ENCODE measurements around the gene LEMD2. TPM values are rescaled to one million over a fixed set of nuclear protein-coding genes. Genes with fewer than 3 reads are reported as not detected.
"Not testable (repeated sequence)": the region's sequence is repeated elsewhere in the genome, so short reads cannot be mapped to it uniquely, and the experiment has no call there.

LEMD2 gene
- total RNA-seq, 1 experiment from 2014 or later: 43.9 TPM

- Histone ChIP-seq H3K27me3 (ENCODE audit: insufficient read depth, low read length) (0 out of 2 replicates have a peak, but pooled peaks cover 3% of the 10 kb centered on the region), H4K20me1 (ENCODE audit: insufficient read depth) (no peaks in the 10 kb centered on the region), H3K27ac (ENCODE audit: low read depth, low read length) (no peak overlapping the region), H3K9ac (ENCODE audit: low read length) (no peak overlapping the region), H3K36me3 (ENCODE audit: control insufficient read depth in 1 of 2, insufficient read depth in 2 of 2, low read length in 2 of 2) (no peaks in the 10 kb centered on the region), H3K9me2 (ENCODE audit: insufficient read depth) (no peaks in the 10 kb centered on the region), H2AFZ (ENCODE audit: low read depth, low read length, poor library complexity, severe bottlenecking) (no peak overlapping the region), H3K79me2 (ENCODE audit: insufficient read depth, low read length) (no peaks in the 10 kb centered on the region), H3K4me3 (replicated peaks in 1 of 2; ENCODE audit: low read depth in 1 of 2, low read length in 2 of 2) (no peak overlapping the region), H3K4me1 (ENCODE audit: control insufficient read depth in 1 of 2, insufficient read depth in 2 of 2, low read length in 2 of 2) (0 out of 4 replicates have a peak, but pooled peaks cover 0 to 8% of the 10 kb centered on the region in 2 experiments), H3K4me2 (ENCODE audit: low read length) (no peak overlapping the region), H3K9me3 (ENCODE audit: control insufficient read depth in 1 of 2, insufficient read depth in 1 of 2, low read depth in 1 of 2, low read length in 2 of 2) (no peaks in the 10 kb centered on the region)
- ChIA-PET POLR2A (no interaction called here), RAD21 (ENCODE audit: low non-redundant PET in 1 of 2, low total read pairs in 2 of 2, uncharacterized antibody in 2 of 2, unreplicated experiment in 2 of 2) (no interaction called here), CTCF (no interaction called here)
- no TSS peak for BruUV-seq (replicated peaks)
- ATAC-seq (no peak), DNase-seq (ENCODE audit: low read depth, low spot score) (no peak)
- no peak for TF ChIP-seq CEBPB (IDR thresholded peaks at IDR 0.05; ENCODE audit: low read depth)
- no peak for TF ChIP-seq SIN3A (IDR thresholded peaks at IDR 0.05; ENCODE audit: low read depth)
- TF ChIP-seq RAD21 (IDR thresholded peaks at IDR 0.05; ENCODE audit: low read depth): no peak
- no peak for TF ChIP-seq ZNF274 (IDR thresholded peaks at IDR 0.05; ENCODE audit: low read depth, low read length)
- no peak for TF ChIP-seq POLR2A (IDR thresholded peaks at IDR 0.05; ENCODE audit: borderline replicate concordance, extremely low read depth, insufficient read depth, insufficient read length)
- TF ChIP-seq POLR2AphosphoS5 (IDR thresholded peaks at IDR 0.05; ENCODE audit: low read depth, low read length): no peak
- no peak for TF ChIP-seq ELF1 (IDR thresholded peaks at IDR 0.05; ENCODE audit: borderline replicate concordance, low read depth)
- TF ChIP-seq ZFX (IDR thresholded peaks at IDR 0.05): no peak
- intact Hi-C loops (cut with micrococcal nuclease): no loop called here
These were observed 44.7 kb upstream of the LEMD2 start for GRCh38 chr6:33833599-33833998.

GRCh38 chr6:33832831-33833230 lies 43.9 kb upstream of the LEMD2 start:
- H3K4me2 ChIP-seq (ENCODE audit: low read length); H3K4me3 ChIP-seq (replicated peaks in 1 of 2; ENCODE audit: low read depth in 1 of 2, low read length in 2 of 2); CTCF ChIA-PET; H3K36me3 ChIP-seq (ENCODE audit: control insufficient read depth in 1 of 2, insufficient read depth in 2 of 2, low read length in 2 of 2); H2AFZ ChIP-seq (ENCODE audit: low read depth, low read length, poor library complexity, severe bottlenecking); POLR2A ChIA-PET; H4K20me1 ChIP-seq (ENCODE audit: insufficient read depth); H3K4me1 ChIP-seq (ENCODE audit: control insufficient read depth in 1 of 2, insufficient read depth in 2 of 2, low read length in 2 of 2); ATAC-seq; DNase-seq (ENCODE audit: low read depth, low spot score); H3K9me3 ChIP-seq (ENCODE audit: control insufficient read depth in 1 of 2, insufficient read depth in 1 of 2, low read depth in 1 of 2, low read length in 2 of 2); intact Hi-C loops (cut with micrococcal nuclease); H3K9me2 ChIP-seq (ENCODE audit: insufficient read depth); H3K27me3 ChIP-seq (ENCODE audit: insufficient read depth, low read length); H3K27ac ChIP-seq (ENCODE audit: low read depth, low read length); BruUV-seq (replicated peaks); RAD21 ChIA-PET (ENCODE audit: low non-redundant PET in 1 of 2, low total read pairs in 2 of 2, uncharacterized antibody in 2 of 2, unreplicated experiment in 2 of 2); H3K9ac ChIP-seq (ENCODE audit: low read length); H3K79me2 ChIP-seq (ENCODE audit: insufficient read depth, low read length): not testable (repeated sequence)

GRCh38 chr6:33831725-33832124 lies 42.8 kb upstream of the LEMD2 start:
- RAD21 ChIA-PET (ENCODE audit: low non-redundant PET in 1 of 2, low total read pairs in 2 of 2, uncharacterized antibody in 2 of 2, unreplicated experiment in 2 of 2); CTCF ChIA-PET; H3K4me3 ChIP-seq (replicated peaks in 1 of 2; ENCODE audit: low read depth in 1 of 2, low read length in 2 of 2); BruUV-seq (replicated peaks); H3K4me2 ChIP-seq (ENCODE audit: low read length); DNase-seq (ENCODE audit: low read depth, low spot score); H2AFZ ChIP-seq (ENCODE audit: low read depth, low read length, poor library complexity, severe bottlenecking); ATAC-seq; H4K20me1 ChIP-seq (ENCODE audit: insufficient read depth); POLR2A ChIA-PET; H3K9me3 ChIP-seq (ENCODE audit: control insufficient read depth in 1 of 2, insufficient read depth in 1 of 2, low read depth in 1 of 2, low read length in 2 of 2); H3K36me3 ChIP-seq (ENCODE audit: control insufficient read depth in 1 of 2, insufficient read depth in 2 of 2, low read length in 2 of 2); H3K4me1 ChIP-seq (ENCODE audit: control insufficient read depth in 1 of 2, insufficient read depth in 2 of 2, low read length in 2 of 2); H3K27ac ChIP-seq (ENCODE audit: low read depth, low read length); H3K9me2 ChIP-seq (ENCODE audit: insufficient read depth); H3K79me2 ChIP-seq (ENCODE audit: insufficient read depth, low read length); intact Hi-C loops (cut with micrococcal nuclease); H3K9ac ChIP-seq (ENCODE audit: low read length); H3K27me3 ChIP-seq (ENCODE audit: insufficient read depth, low read length): not testable (repeated sequence)
